NCI-H2107 (cell line): ENCODE data around the gene TRMT13.

Experiments
- DNase-seq: peaks from one replicate; lab custom pipeline; 2025; lab: John Stamatoyannopoulos, UW

Gene TRMT13

GRCh38 chr1:100132566-100133477 lies at the start of gene TRMT13, which contains the start of gene SASS6:
TRMT13 (plus strand) TSS chr1:100133163; CDS start chr1:100133169, 6 bp downstream.
SASS6 (minus strand) TSS chr1:100132930; CDS start chr1:100132814, 116 bp downstream.
- peak; percentile 96 for DNase-seq

GRCh38 chr1:100087396-100087795 lies 45.6 kb upstream of the TRMT13 start:
- no peak for DNase-seq

GRCh38 chr1:100089082-100089481 lies 43.9 kb upstream of the TRMT13 start:
- no peak for DNase-seq

- DNase-seq, result no peak
These were observed 42.5 kb upstream of the TRMT13 start for GRCh38 chr1:100090471-100090870.

GRCh38 chr1:100100202-100100601 lies 32.8 kb upstream of the TRMT13 start:
- no peak for DNase-seq

GRCh38 chr1:100101564-100101963 lies 31.4 kb upstream of the TRMT13 start:
- no peak for DNase-seq

GRCh38 chr1:100107696-100108095 lies 25.3 kb upstream of the TRMT13 start:
- no peak for DNase-seq

- DNase-seq, result no peak
These were observed 23.4 kb upstream of the TRMT13 start for GRCh38 chr1:100109554-100110066.

GRCh38 chr1:100115524-100115923 lies 17.4 kb upstream of the TRMT13 start:
- DNase-seq, result no peak

GRCh38 chr1:100122177-100122576 lies 10.8 kb upstream of the TRMT13 start:
- DNase-seq, result no peak

- DNase-seq, result no peak
These were observed 5.7 kb upstream of the TRMT13 start for GRCh38 chr1:100127226-100127625.

GRCh38 chr1:100130552-100131077 lies 2.3 kb upstream of the TRMT13 start:
- no peak for DNase-seq

GRCh38 chr1:100131623-100132022 lies 1.3 kb upstream of the TRMT13 start:
- DNase-seq, result no peak

GRCh38 chr1:100134872-100135271 lies 1.9 kb downstream of the TRMT13 start:
- no peak for DNase-seq

GRCh38 chr1:100137602-100138001 lies 4.6 kb downstream of the TRMT13 start:
- no peak for DNase-seq

GRCh38 chr1:100141192-100141591 lies 8.2 kb downstream of the TRMT13 start:
- DNase-seq, result no peak

- no peak for DNase-seq
These were observed 9.4 kb downstream of the TRMT13 start for GRCh38 chr1:100142343-100142742.

- DNase-seq, result no peak
These were observed 12.2 kb downstream of the TRMT13 start for GRCh38 chr1:100145116-100145515.

- no peak for DNase-seq
These were observed 14.0 kb downstream of the TRMT13 start for GRCh38 chr1:100146958-100147357.

GRCh38 chr1:100147875-100148274 lies 14.9 kb downstream of the TRMT13 start:
- DNase-seq, result no peak

GRCh38 chr1:100151679-100152078 lies 18.7 kb downstream of the TRMT13 start:
- DNase-seq, result no peak

GRCh38 chr1:100152271-100152670 lies 19.3 kb downstream of the TRMT13 start:
- no peak for DNase-seq

GRCh38 chr1:100162881-100163280 lies 29.9 kb downstream of the TRMT13 start:
- DNase-seq, result no peak
